Osteocyte (in vitro differentiated cells): ENCODE measurements around the gene MAPKAPK3. TPM values are rescaled to one million over a fixed set of nuclear protein-coding genes. Genes with fewer than 3 reads are reported as not detected.

Experiments used
- DNase-seq: peaks from one replicate; pipeline ENCODE4 v3.0.0; 2021; ENCODE audit warnings: mixed read lengths; ENCODE audit not compliant: unreplicated experiment; ENCODE audit errors: extremely low spot score
- H3K27ac Mint-ChIP-seq: one replicate; pipeline ENCODE4 v1.8.0; 2021; ENCODE audit warnings: mild to moderate bottlenecking, mixed read lengths; ENCODE audit not compliant: unreplicated experiment
- H3K27me3 Mint-ChIP-seq: one replicate; pipeline ENCODE4 v1.8.0; 2021; ENCODE audit warnings: mixed read lengths; ENCODE audit not compliant: unreplicated experiment
- H3K36me3 Mint-ChIP-seq: one replicate; pipeline ENCODE4 v1.8.0; 2021; ENCODE audit warnings: mixed read lengths; ENCODE audit not compliant: unreplicated experiment
- H3K4me1 Mint-ChIP-seq: one replicate; pipeline ENCODE4 v1.8.0; 2021; ENCODE audit warnings: mixed read lengths; ENCODE audit not compliant: unreplicated experiment
- H3K4me3 Mint-ChIP-seq: one replicate; pipeline ENCODE4 v1.8.0; 2021; ENCODE audit warnings: mild to moderate bottlenecking, moderate library complexity, mixed read lengths; ENCODE audit not compliant: unreplicated experiment
- H3K9me3 Mint-ChIP-seq: one replicate; pipeline ENCODE4 v1.8.0; 2021; ENCODE audit warnings: mixed read lengths; ENCODE audit not compliant: unreplicated experiment
- total RNA-seq: library from RNA; stranded (reverse); gene quantifications from 2 replicates; pipeline ENCODE4 v1.2.1, GENCODE V29; 2021
- TF ChIP-seq, protein P1 (sequence below): fragments of 200-600 bp; sonication (generic); IDR thresholded peaks from 2 replicates; pipeline ENCODE4 v1.5.0; 2021; ENCODE audit warnings: antibody characterized with exemption, mild to moderate bottlenecking, moderate library complexity

MAPKAPK3 gene
- total RNA-seq, 1 donor from 2014 or later = 24.8 TPM

DNA sequence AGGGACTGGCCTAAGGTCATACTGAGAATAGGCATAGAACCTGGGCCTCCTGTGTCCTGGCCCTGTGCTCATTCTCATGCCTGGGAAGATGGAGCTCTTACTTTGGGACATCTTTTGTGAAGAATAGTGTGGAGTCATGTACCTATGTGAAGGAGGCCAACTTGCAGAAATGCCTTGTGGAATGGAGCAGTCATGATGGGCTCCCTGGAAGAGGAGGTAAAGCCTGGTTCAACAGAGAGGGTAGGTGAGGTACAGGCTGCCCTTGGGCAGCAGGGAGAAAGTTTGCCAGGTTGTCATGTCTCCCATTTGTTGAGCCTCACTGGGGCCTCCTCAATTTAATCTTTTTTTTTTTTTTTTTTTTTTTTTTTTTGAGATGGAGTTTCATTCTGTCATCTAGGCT is 18.1 kb downstream of the MAPKAPK3 start:
- Mint-ChIP-seq H3K27ac (no peak overlapping the region), H3K9me3 (no peaks in the 10 kb centered on the region), H3K36me3 (no peaks in the 10 kb centered on the region), H3K4me3 (no peak overlapping the region), H3K4me1 (peaks cover 28% of the 10 kb centered on the region), H3K27me3 (no peaks in the 10 kb centered on the region)
- DNase-seq = no peak
- TF ChIP-seq, protein P1, sequence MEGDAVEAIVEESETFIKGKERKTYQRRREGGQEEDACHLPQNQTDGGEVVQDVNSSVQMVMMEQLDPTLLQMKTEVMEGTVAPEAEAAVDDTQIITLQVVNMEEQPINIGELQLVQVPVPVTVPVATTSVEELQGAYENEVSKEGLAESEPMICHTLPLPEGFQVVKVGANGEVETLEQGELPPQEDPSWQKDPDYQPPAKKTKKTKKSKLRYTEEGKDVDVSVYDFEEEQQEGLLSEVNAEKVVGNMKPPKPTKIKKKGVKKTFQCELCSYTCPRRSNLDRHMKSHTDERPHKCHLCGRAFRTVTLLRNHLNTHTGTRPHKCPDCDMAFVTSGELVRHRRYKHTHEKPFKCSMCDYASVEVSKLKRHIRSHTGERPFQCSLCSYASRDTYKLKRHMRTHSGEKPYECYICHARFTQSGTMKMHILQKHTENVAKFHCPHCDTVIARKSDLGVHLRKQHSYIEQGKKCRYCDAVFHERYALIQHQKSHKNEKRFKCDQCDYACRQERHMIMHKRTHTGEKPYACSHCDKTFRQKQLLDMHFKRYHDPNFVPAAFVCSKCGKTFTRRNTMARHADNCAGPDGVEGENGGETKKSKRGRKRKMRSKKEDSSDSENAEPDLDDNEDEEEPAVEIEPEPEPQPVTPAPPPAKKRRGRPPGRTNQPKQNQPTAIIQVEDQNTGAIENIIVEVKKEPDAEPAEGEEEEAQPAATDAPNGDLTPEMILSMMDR = no peak

DNA sequence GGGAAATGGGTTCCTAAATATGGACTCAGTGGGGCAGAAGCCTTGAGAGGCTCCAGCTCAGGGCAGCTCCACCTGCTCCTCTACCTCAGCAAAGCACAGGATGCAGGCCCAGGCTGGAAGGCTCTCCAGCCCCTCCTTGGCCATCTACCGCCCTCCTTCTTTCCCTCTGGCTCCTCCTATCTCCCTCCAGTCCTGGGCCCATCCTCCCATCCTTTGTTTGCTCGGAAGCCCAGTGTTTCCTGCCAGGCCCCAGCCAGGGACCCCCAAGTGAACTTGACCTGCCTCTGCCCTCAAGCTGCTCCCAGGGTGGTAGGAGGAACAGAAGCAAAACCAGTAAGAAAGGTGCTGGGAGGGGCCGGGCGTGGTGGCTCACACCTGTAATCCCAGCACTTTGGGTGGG is 20.1 kb downstream of the MAPKAPK3 start:
- Mint-ChIP-seq H3K4me1 (peaks cover 26% of the 10 kb centered on the region), H3K9me3 (no peaks in the 10 kb centered on the region), H3K36me3 (no peaks in the 10 kb centered on the region), H3K27me3 (no peaks in the 10 kb centered on the region), H3K27ac (no peak overlapping the region), H3K4me3 (no peak overlapping the region)
- TF ChIP-seq, protein P1 = no peak
- no peak for DNase-seq

DNA sequence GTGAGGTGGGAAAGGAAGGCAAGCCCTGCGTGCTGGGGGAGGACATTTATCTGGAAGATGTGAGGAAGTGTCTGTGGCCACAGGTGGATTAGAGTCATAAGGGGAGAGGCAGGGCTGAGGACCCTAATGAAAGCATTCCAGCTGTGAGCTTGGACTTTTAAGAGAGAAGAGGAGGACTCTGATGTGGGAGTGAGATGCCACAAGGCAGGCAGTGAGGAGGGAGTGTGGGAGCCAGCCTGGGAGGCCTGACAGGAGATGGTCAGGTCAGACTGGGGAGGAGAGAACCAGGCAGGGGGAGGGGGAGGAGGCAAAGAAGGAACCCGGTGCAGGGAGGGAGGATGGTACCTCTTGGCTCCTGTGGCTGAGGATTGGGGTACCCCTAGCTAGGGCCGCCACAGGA is 21.0 kb downstream of the MAPKAPK3 start:
- no peaks in the 10 kb centered on the region for H3K9me3 Mint-ChIP-seq
- DNase-seq = no peak
- TF ChIP-seq, protein P1 = no peak
- H3K27ac Mint-ChIP-seq = no peak overlapping the region
- H3K4me1 Mint-ChIP-seq = peaks cover 20% of the 10 kb centered on the region
- H3K27me3 Mint-ChIP-seq = no peaks in the 10 kb centered on the region
- no peaks in the 10 kb centered on the region for H3K36me3 Mint-ChIP-seq
- H3K4me3 Mint-ChIP-seq = no peak overlapping the region

DNA sequence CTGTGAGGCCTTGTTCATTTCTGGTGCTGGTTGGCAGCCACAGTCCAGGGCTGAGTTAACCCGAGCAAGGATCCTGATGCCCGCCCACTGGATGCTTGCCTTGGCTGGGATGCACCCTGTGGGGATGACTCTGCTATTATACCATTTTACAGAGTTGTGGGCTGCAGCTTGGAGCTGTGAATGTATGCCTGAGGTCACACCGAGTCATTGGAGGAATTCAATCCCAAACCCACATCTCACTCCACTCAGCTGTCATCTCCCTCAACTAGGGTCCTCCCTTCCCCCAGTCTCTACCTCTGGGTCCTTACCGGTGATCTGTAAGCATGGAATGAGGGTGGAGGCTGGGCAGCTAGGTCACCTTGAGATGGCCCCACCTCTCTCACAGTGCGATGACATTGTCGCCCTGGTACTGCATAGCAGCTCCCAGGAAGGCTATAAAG is 22.1 kb downstream of the MAPKAPK3 start:
- no peak for DNase-seq
- Mint-ChIP-seq H3K4me1 (peaks cover 20% of the 10 kb centered on the region), H3K27me3 (no peaks in the 10 kb centered on the region), H3K36me3 (no peaks in the 10 kb centered on the region), H3K4me3 (no peak overlapping the region), H3K9me3 (no peaks in the 10 kb centered on the region), H3K27ac (no peak overlapping the region)
- TF ChIP-seq, protein P1 = no peak

DNA sequence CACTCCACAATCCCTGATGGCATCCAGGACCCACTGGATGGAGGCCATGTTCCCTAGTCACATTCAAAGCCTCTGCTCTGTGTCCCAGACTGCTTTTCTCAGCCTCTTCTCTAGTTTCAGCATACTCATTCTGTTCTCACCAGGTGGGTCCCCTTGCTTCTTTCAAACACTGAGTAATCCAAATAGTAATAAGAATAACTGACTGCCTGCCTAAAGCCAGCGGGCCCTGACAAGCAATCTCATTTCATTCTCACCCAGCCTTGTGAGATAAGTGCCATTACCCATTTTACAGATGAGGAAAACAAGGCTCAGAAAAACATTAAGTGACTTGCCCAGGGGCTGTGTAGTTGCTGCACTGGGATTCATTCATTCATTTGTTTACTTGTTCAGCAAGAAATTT is 25.4 kb downstream of the MAPKAPK3 start:
- Mint-ChIP-seq H3K9me3 (no peaks in the 10 kb centered on the region), H3K27me3 (no peaks in the 10 kb centered on the region), H3K4me1 (peaks cover 16% of the 10 kb centered on the region), H3K4me3 (no peak overlapping the region), H3K36me3 (no peaks in the 10 kb centered on the region), H3K27ac (no peak overlapping the region)
- DNase-seq = no peak
- TF ChIP-seq, protein P1 = no peak
